KMS-11 (cell line): ENCODE data around the gene PFKFB4.

ENCODE experiments used
- H2AFZ ChIP-seq: fragments of 200-600 bp; sonication (generic); 2 replicates; pipeline ENCODE4 v1.6.1; 2016; ENCODE audit warnings: antibody characterized with exemption, mixed run types, low read depth
- H3K27ac ChIP-seq: fragments of 200-600 bp; sonication (generic); 2 replicates; pipeline ENCODE4 v1.6.1; 2016; ENCODE audit warnings: mild to moderate bottlenecking, mixed run types
- H3K27me3 ChIP-seq: fragments of 200-600 bp; sonication (generic); 2 replicates; pipeline ENCODE4 v1.6.1; 2017; ENCODE audit warnings: mild to moderate bottlenecking, low read depth, mixed run types, moderate library complexity; ENCODE audit not compliant: insufficient read depth
- H3K36me3 ChIP-seq: fragments of 200-600 bp; sonication (generic); 2 replicates; pipeline ENCODE4 v1.6.1; 2017; ENCODE audit warnings: mild to moderate bottlenecking, mixed run types; ENCODE audit not compliant: insufficient read depth
- H3K4me1 ChIP-seq: fragments of 200-600 bp; sonication (generic); 2 replicates; pipeline ENCODE4 v1.6.1; 2016; ENCODE audit warnings: mild to moderate bottlenecking, low read depth, mixed run types; ENCODE audit not compliant: poor library complexity, severe bottlenecking
- H3K4me2 ChIP-seq: fragments of 200-600 bp; sonication (generic); 2 replicates; pipeline ENCODE4 v1.7.0; 2016; ENCODE audit warnings: mild to moderate bottlenecking, mixed run types
- H3K4me3 ChIP-seq: fragments of 200-600 bp; sonication (generic); IDR thresholded peaks from 2 replicates; pipeline ENCODE4 v1.6.1; 2017; ENCODE audit warnings: low read depth, low read length, mixed read lengths; ENCODE audit not compliant: insufficient read depth
- H3K79me2 ChIP-seq: fragments of 200-600 bp; sonication (generic); 2 replicates; pipeline ENCODE4 v1.6.1; 2016; ENCODE audit warnings: low read depth, mixed run types; ENCODE audit not compliant: insufficient read depth
- H3K9ac ChIP-seq: fragments of 200-600 bp; sonication (generic); 2 replicates; pipeline ENCODE4 v1.6.1; 2016; ENCODE audit warnings: mild to moderate bottlenecking, mixed run types
- H4K20me1 ChIP-seq: fragments of 200-600 bp; sonication (generic); 2 replicates; pipeline ENCODE4 v1.6.1; 2016; ENCODE audit warnings: mild to moderate bottlenecking, mixed run types; ENCODE audit not compliant: insufficient read depth
- CTCF ChIP-seq: fragments of 200-600 bp; sonication (generic); conservative IDR thresholded peaks from 2 replicates; pipeline ENCODE4 v1.6.1; 2017; ENCODE audit warnings: low read depth, mild to moderate bottlenecking, antibody characterized with exemption, low read length, moderate library complexity, mixed read lengths

Gene PFKFB4

GRCh38 chr3:48596157-48596556, 39.6 kb upstream of the PFKFB4 start:
- no peaks in the 10 kb centered on the region for H3K79me2 ChIP-seq
- no peak overlapping the region for H3K4me2 ChIP-seq
- H3K36me3 ChIP-seq, result no peaks in the 10 kb centered on the region
- no peak overlapping the region for H3K4me3 ChIP-seq
- H2AFZ ChIP-seq, result no peak overlapping the region
- TF ChIP-seq CTCF, result no peak
- H4K20me1 ChIP-seq, result no peaks in the 10 kb centered on the region
- H3K9ac ChIP-seq, result no peak overlapping the region
- no peak overlapping the region for H3K27ac ChIP-seq
- H3K27me3 ChIP-seq, result no peaks in the 10 kb centered on the region; the same call in 1 of the 2 replicates
- H3K4me1 ChIP-seq, result no peaks in the 10 kb centered on the region

- TF ChIP-seq CTCF, result no peak
- Histone ChIP-seq H3K4me1 (no peaks in the 10 kb centered on the region), H3K4me2 (no peak overlapping the region), H3K9ac (no peak overlapping the region), H3K79me2 (no peaks in the 10 kb centered on the region), H3K36me3 (no peaks in the 10 kb centered on the region), H2AFZ (no peak overlapping the region), H4K20me1 (no peaks in the 10 kb centered on the region), H3K4me3 (no peak overlapping the region), H3K27ac (no peak overlapping the region), H3K27me3 (peaks cover 5% of the 10 kb centered on the region; the same call in 1 of the 2 replicates)
These were observed 39.0 kb upstream of the PFKFB4 start for GRCh38 chr3:48595526-48596121.

GRCh38 chr3:48595075-48595525, 38.5 kb upstream of the PFKFB4 start, which contains the start of gene COL7A1:
COL7A1 (minus strand) TSS chr3:48595329; CDS start chr3:48595159, 170 bp downstream.
- Histone ChIP-seq H3K4me1 (no peaks in the 10 kb centered on the region), H3K9ac (no peak within 1 kb of the TSS), H3K79me2 (no peaks in the 10 kb centered on the region), H3K4me3 (no peak within 1 kb of the TSS), H2AFZ (no peak within 1 kb of the TSS), H3K27me3 (peaks cover 9% of the 10 kb centered on the region; the same call in 1 of the 2 replicates), H4K20me1 (no peaks in the 10 kb centered on the region), H3K4me2 (no peak within 1 kb of the TSS), H3K27ac (no peak within 1 kb of the TSS), H3K36me3 (no peaks in the 10 kb centered on the region)
- no peak for TF ChIP-seq CTCF

- Histone ChIP-seq H3K9ac (no peak overlapping the region), H3K27me3 (peaks cover 10% of the 10 kb centered on the region; the same call in 1 of the 2 replicates), H3K4me1 (no peaks in the 10 kb centered on the region), H3K27ac (no peak overlapping the region), H4K20me1 (no peaks in the 10 kb centered on the region), H2AFZ (no peak overlapping the region), H3K36me3 (no peaks in the 10 kb centered on the region), H3K79me2 (no peaks in the 10 kb centered on the region), H3K4me2 (no peak overlapping the region), H3K4me3 (no peak overlapping the region)
- TF ChIP-seq CTCF, result no peak
These were observed 37.9 kb upstream of the PFKFB4 start for GRCh38 chr3:48594417-48595049.
